AG09309 (cell line): ENCODE results near the gene C6orf15.
A peak's percentile ranks its signal among the peaks of the same experiment; 100 is the strongest.

ENCODE experiments used
- DNase-seq: peaks from one replicate; pipeline ENCODE4 v3.0.0-alpha.2; 2010; ENCODE audit warnings: low read depth
- H3K4me3 ChIP-seq: 2 replicates; pipeline ENCODE4 v1.5.1; 2011; ENCODE audit warnings: mild to moderate bottlenecking, low read depth, low read length, moderate library complexity; ENCODE audit not compliant: control insufficient read depth
- CTCF ChIP-seq: IDR thresholded peaks from 2 replicates; pipeline ENCODE4 v1.5.1; 2011; ENCODE audit warnings: mild to moderate bottlenecking, low read depth, low read length, inconsistent platforms; ENCODE audit not compliant: insufficient read depth, control insufficient read depth; ENCODE audit errors: missing control alignments

The C6orf15 gene

GRCh38 chr6:31131595-31131994 is 19.2 kb upstream of the C6orf15 start:
- H3K4me3 ChIP-seq: no peak overlapping the region
- no peak for TF ChIP-seq CTCF
- no peak for DNase-seq

- TF ChIP-seq CTCF: no peak
- no peak overlapping the region for H3K4me3 ChIP-seq
- no peak for DNase-seq
These were observed 18.4 kb upstream of the C6orf15 start for GRCh38 chr6:31130751-31131150.

GRCh38 chr6:31129130-31129529 is 16.8 kb upstream of the C6orf15 start:
- no peak for DNase-seq
- no peak overlapping the region for H3K4me3 ChIP-seq
- no peak for TF ChIP-seq CTCF

GRCh38 chr6:31128093-31128676 is 15.8 kb upstream of the C6orf15 start:
- TF ChIP-seq CTCF: peak; percentile 83
- H3K4me3 ChIP-seq: no peak overlapping the region
- no peak for DNase-seq

GRCh38 chr6:31126396-31127175 is 14.2 kb upstream of the C6orf15 start:
- DNase-seq: no peak
- TF ChIP-seq CTCF: no peak
- no peak overlapping the region for H3K4me3 ChIP-seq

GRCh38 chr6:31125586-31126363 is 13.4 kb upstream of the C6orf15 start:
- no peak for TF ChIP-seq CTCF
- DNase-seq: peak; percentile 72
- no peak overlapping the region for H3K4me3 ChIP-seq
